Activated CD8-positive, alpha-beta T cell treated with anti-CD3 and anti-CD28 coated beads, Interleukin-2, amount 10 ng/mL, durations not matched to agents 7 days and 5 days (primary cell): ENCODE data around the gene COMMD7. TPM values are rescaled to one million over a fixed set of nuclear protein-coding genes. Genes with fewer than 3 reads are reported as not detected.

Experiments used
- ATAC-seq: fragments of 150-1000 bp; cut with Tn5 transposase; one replicate; pipeline ENCODE4 v1.10.0; 2021; ENCODE audit warnings: moderate library complexity
- CTCF ChIA-PET: fragments of 350-600 bp; sonication (Branson Sonifier 250); formaldehyde crosslinking; loops from one replicate; lab custom pipeline; 2021; ENCODE audit warnings: antibody characterized with exemption; lab: Charles Lee
- POLR2A ChIA-PET: fragments of 350-600 bp; sonication (Branson Sonifier 250); formaldehyde crosslinking; loops from one replicate; lab custom pipeline; 2021; ENCODE audit warnings: antibody characterized with exemption; lab: Charles Lee
- DNase-seq: peaks from one replicate; pipeline ENCODE4 v3.0.0-alpha.2; 2020
- H3K27ac Mint-ChIP-seq: one replicate; pipeline ENCODE4 v1.8.0; 2021; ENCODE audit warnings: mild to moderate bottlenecking, mixed read lengths
- H3K27me3 Mint-ChIP-seq: one replicate; pipeline ENCODE4 v1.8.0; 2021; ENCODE audit warnings: low read depth, mixed read lengths
- H3K36me3 Mint-ChIP-seq: one replicate; pipeline ENCODE4 v1.8.0; 2021; ENCODE audit warnings: low read depth, mixed read lengths
- H3K4me1 Mint-ChIP-seq: one replicate; pipeline ENCODE4 v1.8.0; 2021; ENCODE audit warnings: low read depth, mixed read lengths
- H3K4me3 Mint-ChIP-seq: one replicate; pipeline ENCODE4 v1.8.0; 2021; ENCODE audit warnings: mild to moderate bottlenecking, mixed read lengths
- H3K9me3 Mint-ChIP-seq: one replicate; pipeline ENCODE4 v1.8.0; 2022; ENCODE audit warnings: mixed read lengths; ENCODE audit not compliant: insufficient read depth
- total RNA-seq, 2 experiments: library from RNA; stranded (reverse); gene quantifications; one replicate each; pipeline ENCODE4 v1.2.3, GENCODE V29; 2021

Gene COMMD7
- total RNA-seq, 2 experiments from 2014 or later = 65.5 to 68.4 TPM

- Mint-ChIP-seq H3K36me3 (peaks cover 2% of the 10 kb centered on the region), H3K27ac (peak overlapping the region; percentile 47), H3K4me3 (peak overlapping the region; percentile 34), H3K4me1 (peaks cover 15% of the 10 kb centered on the region), H3K27me3 (no peaks in the 10 kb centered on the region), H3K9me3 (no peaks in the 10 kb centered on the region)
- POLR2A ChIA-PET = interaction anchor here (1.0 to 2.3 kb wide), 4 partner anchors 19 to 132 kb away, joined by 3 to 10 read pairs (median 6); no protein-coding TSS in a partner anchor
- CTCF ChIA-PET = interaction anchor here (0.7 to 13.2 kb wide), 43 partner anchors 9 to 801 kb away, joined by 3 to 285 read pairs (median 4); no protein-coding TSS in a partner anchor
- peak; percentile 98 for ATAC-seq
- DNase-seq = peak; percentile 91
These were observed 90.3 kb downstream of the COMMD7 start for GRCh38 chr20:32652739-32653526.

Other genes starting within 250 kb of the COMMD7 start
- 10 to 100 TPM; 22.2 to 24.5 TPM for gene NOL4L, start 158.1 kb downstream of the COMMD7 start, total RNA-seq
- gene C20orf203, start 69.5 kb downstream of the COMMD7 start, total RNA-seq = under 1 TPM; 0.16 to 0.21 TPM
- gene DNMT3B, start 18.9 kb upstream of the COMMD7 start, total RNA-seq = 10 to 100 TPM in 1 of 2 experiments, 1 to 10 TPM in 1; 9.0 to 10.0 TPM
- 100 to 1,000 TPM; 137 to 142 TPM for gene MAPRE1, start 76.5 kb upstream of the COMMD7 start, total RNA-seq
- gene EFCAB8, start 115.5 kb upstream of the COMMD7 start, total RNA-seq = 1 to 10 TPM; 1.0 to 1.5 TPM